K562 (cell line): ENCODE results near the gene DRD3. TPM values are rescaled to one million over a fixed set of nuclear protein-coding genes. Genes with fewer than 3 reads are reported as not detected.

Source experiments
- ATAC-seq: fragments of 200-7000 bp; cut with Tn5 transposase; 3 replicates; pipeline ENCODE4 v1.9.1; 2020; ENCODE audit warnings: moderate library complexity
- BruUV-seq: library from RNA; stranded (reverse); fragments of 400-500 nt; replicated peaks from 2 replicates; lab custom pipeline; 2021; lab: Mats Ljungman, UMichigan
- CTCF ChIA-PET: fragments of 300-600 bp; formaldehyde crosslinking; extraction: SDS; loops from one replicate; lab custom pipeline; 2021; ENCODE audit warnings: low intra/inter-chr PET ratio; lab: Yijun Ruan, JAX
- POLR2A ChIA-PET: fragments of 300-600, 350-650 bp; sonication (Branson Sonifier 250); formaldehyde crosslinking; extraction: SDS; loops from one replicate; lab custom pipeline; 2021; ENCODE audit warnings: antibody characterized with exemption, inconsistent platforms; lab: Yijun Ruan, JAX
- DNase-seq, 4 experiments: peaks; one replicate each; pipeline versions ENCODE4 v3.0.0 to v3.0.0-alpha.2; 2011 to 2018; ENCODE audit warnings: low spot score in 3 of 4, mixed read lengths in 3 of 4; ENCODE audit errors: extremely low read depth in 1 of 4
- FAIRE-seq: peaks from 2 replicates; lab custom pipeline; 2011; peaks lifted over from hg19 to GRCh38; lab: Jason Lieb, UNC
- H2AFZ ChIP-seq: 2 replicates; pipeline ENCODE4 v1.6.0; 2011; ENCODE audit warnings: low read depth, low read length, control low read depth, inconsistent platforms
- H3K27ac ChIP-seq: fragments of 200-600 bp; 3 replicates; pipeline ENCODE4 v1.8.0; 2011; ENCODE audit warnings: low read depth, mild to moderate bottlenecking, control low read depth, inconsistent platforms, low read length, moderate library complexity, mixed read lengths; ENCODE audit errors: extremely low read depth
- H3K27me3 ChIP-seq, 2 experiments: fragments of 300-600 bp in 1 of 2; 2 replicates in 1 of 2; 3 replicates in 1 of 2; pipeline versions ENCODE4 v1.6.0 to v1.8.0; 2011; ENCODE audit warnings: inconsistent platforms in 2 of 2, low read length in 2 of 2, mild to moderate bottlenecking in 1 of 2, mixed read lengths in 1 of 2, moderate library complexity in 1 of 2; ENCODE audit not compliant: control insufficient read depth in 2 of 2, insufficient read depth in 2 of 2
- H3K36me3 ChIP-seq: fragments of 300-600 bp; 3 replicates; pipeline ENCODE4 v1.8.0; 2011; ENCODE audit warnings: mild to moderate bottlenecking, low read length, inconsistent platforms; ENCODE audit not compliant: control insufficient read depth, insufficient read depth
- H3K4me1 ChIP-seq, 2 experiments: fragments of 200-600 bp in 1 of 2; replicated peaks in 1 of 2; 2 replicates in 1 of 2; 3 replicates in 1 of 2; pipeline versions ENCODE4 v1.5.1 to v1.8.0; 2011; ENCODE audit warnings: inconsistent platforms in 2 of 2, low read length in 2 of 2, mild to moderate bottlenecking in 1 of 2, mixed read lengths in 1 of 2, moderate library complexity in 1 of 2; ENCODE audit not compliant: control insufficient read depth in 2 of 2, insufficient read depth in 2 of 2
- H3K4me2 ChIP-seq: 2 replicates; pipeline ENCODE4 v1.6.1; 2011; ENCODE audit warnings: low read length, control low read depth, inconsistent platforms, mixed read lengths; ENCODE audit not compliant: insufficient read depth
- H3K4me3 ChIP-seq: fragments of 200-600 bp; sonication (generic), shearing (Covaris generic); 2 replicates; pipeline ENCODE4 v1.5.1; 2016; ENCODE audit warnings: control low read depth, inconsistent platforms
- H3K79me2 ChIP-seq: fragments of 200-600 bp; 3 replicates; pipeline ENCODE4 v1.8.0; 2011; ENCODE audit warnings: low read length, inconsistent platforms; ENCODE audit not compliant: control insufficient read depth, insufficient read depth
- H3K9ac ChIP-seq, 2 experiments: 2 replicates each; pipeline versions ENCODE4 v1.6.0 to v1.6.1; 2011; ENCODE audit warnings: low read depth in 2 of 2, low read length in 2 of 2, control low read depth in 1 of 2, inconsistent platforms in 1 of 2, mild to moderate bottlenecking in 1 of 2, mixed read lengths in 1 of 2; ENCODE audit not compliant: insufficient read depth in 1 of 2
- H3K9me1 ChIP-seq: one replicate; pipeline ENCODE4 v1.6.0; 2011; ENCODE audit warnings: inconsistent platforms, mild to moderate bottlenecking, low read length, moderate library complexity; ENCODE audit not compliant: control insufficient read depth, insufficient read depth
- H3K9me3 ChIP-seq: replicated peaks from 2 replicates; pipeline ENCODE4 v1.5.1; 2011; ENCODE audit warnings: low read depth, low read length, inconsistent platforms; ENCODE audit not compliant: control insufficient read depth, insufficient read depth
- H4K20me1 ChIP-seq: replicated peaks from 2 replicates; pipeline ENCODE4 v1.6.1; 2011; ENCODE audit warnings: low read length, inconsistent platforms, mixed read lengths; ENCODE audit not compliant: control insufficient read depth, insufficient read depth
- BACH1 ChIP-seq: fragments of 200-800 bp; sonication (Bioruptor generic); IDR thresholded peaks from 2 replicates; pipeline ENCODE4 v1.6.1; 2016; ENCODE audit warnings: missing genetic modification characterization, missing compliant biosample characterization
- BRF1 ChIP-seq: IDR thresholded peaks from 3 replicates; pipeline ENCODE4 v1.6.1; 2011; ENCODE audit warnings: borderline replicate concordance, mild to moderate bottlenecking; ENCODE audit not compliant: insufficient read length; ENCODE audit errors: extremely low read depth
- ELF1 ChIP-seq: fragments of 200-800 bp; sonication (Bioruptor generic); IDR thresholded peaks from 2 replicates; pipeline ENCODE4 v1.6.1; 2016; ENCODE audit warnings: missing genetic modification characterization, missing compliant biosample characterization
- NCOA2 ChIP-seq, 2 experiments: fragments of 450-650 bp; IDR thresholded peaks; 2 replicates each; pipeline ENCODE4 v1.6.1; 2018; ENCODE audit warnings: mild to moderate bottlenecking in 2 of 2, moderate library complexity in 1 of 2; ENCODE audit not compliant: partially characterized antibody in 2 of 2
- NEUROD1 ChIP-seq: fragments of 150-350 bp; IDR thresholded peaks from 2 replicates; pipeline ENCODE4 v1.6.1; 2014; ENCODE audit warnings: borderline replicate concordance, low read length, low read depth; ENCODE audit not compliant: partially characterized antibody
- POLR3A ChIP-seq: IDR thresholded peaks from 2 replicates; pipeline ENCODE4 v1.6.1; 2011; ENCODE audit warnings: borderline replicate concordance, mild to moderate bottlenecking, moderate library complexity; ENCODE audit not compliant: insufficient read length, insufficient read depth; ENCODE audit errors: extremely low read depth
- RBM15 ChIP-seq: fragments of 200-400 bp; formaldehyde crosslinking; IDR thresholded peaks from 2 replicates; pipeline ENCODE4 v1.6.1; 2018; ENCODE audit warnings: mild to moderate bottlenecking, low read length, moderate library complexity; ENCODE audit not compliant: insufficient read depth
- TRIM28 ChIP-seq: fragments of 450-650 bp; IDR thresholded peaks from 2 replicates; pipeline ENCODE4 v1.6.1; 2017
- ZNF318 ChIP-seq, 2 experiments: fragments of 450-650 bp; IDR thresholded peaks; 2 replicates each; pipeline ENCODE4 v1.6.1; 2016; ENCODE audit warnings: mild to moderate bottlenecking in 2 of 2, borderline replicate concordance in 1 of 2, low read depth in 1 of 2, moderate library complexity in 1 of 2
- ZNF431 ChIP-seq: sonication (generic); formaldehyde crosslinking; IDR thresholded peaks from 2 replicates; pipeline ENCODE4 v1.8.0; 2022; ENCODE audit warnings: mild to moderate bottlenecking, missing genetic modification reagents
- ZZZ3 ChIP-seq: fragments of 450-650 bp; IDR thresholded peaks from 2 replicates; pipeline ENCODE4 v1.6.1; 2016; ENCODE audit warnings: antibody characterized with exemption, mild to moderate bottlenecking, moderate library complexity
- WGBS: fragments of 100-300 bp; shearing (Covaris generic); methylation state at CpG from one replicate; pipeline ENCODE4 v1.1.6; 2016; ENCODE audit warnings: low coverage, mixed read lengths; ENCODE audit not compliant: insufficient coverage; ENCODE audit errors: missing lambda C conversion rate; 5-methylcytosine and 5-hydroxymethylcytosine counted together
- in situ Hi-C: fragments of 300-500 bp; cut with MboI; formaldehyde crosslinking; loops from 4 replicates; pipeline ENCODE4 v1.15.0; 2018; ENCODE audit warnings: inconsistent platforms, mixed read lengths
- intact Hi-C: fragments of 100-400 bp; cut with micrococcal nuclease; formaldehyde crosslinking; loops from 2 replicates; pipeline ENCODE4 v1.14.2; 2022
- polyA plus RNA-seq, 8 experiments: library from polyadenylated mRNA; depleted of rRNA in 4 of 8; stranded (reverse) in 5 of 8; unstranded in 3 of 8; fragments of >200 nt; fragmentation: Nextera tagmentation in 2 of 8; fragmentation: Illumina TruSeq in 1 of 8; extraction: Ambion mirVana in 2 of 8; extraction: Trizol in 1 of 8; gene quantifications; 2 replicates each; pipeline versions ENCODE4 v1.2.1 to v1.2.3, GENCODE V29; 2011 to 2014; ENCODE audit warnings: inconsistent platforms in 1 of 8, missing spikeins in 1 of 8
- total RNA-seq, 7 experiments: library from RNA; depleted of rRNA in 6 of 7; stranded (reverse); fragments of >200 nt in 6 of 7; fragmentation: Illumina TruSeq in 2 of 7; extraction: Trizol in 2 of 7; gene quantifications; 2 replicates each; pipeline versions ENCODE4 v1.2.1 to v1.2.3, GENCODE V29; 2011 to 2021; ENCODE audit warnings: low replicate concordance in 1 of 7
- TF ChIP-seq, protein P1 (sequence below): IDR thresholded peaks from 2 replicates; pipeline ENCODE4 v1.6.1; 2012; ENCODE audit warnings: low read depth, low read length, improper control_type of control experiment, borderline replicate concordance

DRD3 gene
- total and polyA plus RNA-seq, 9 of the 15 experiments (the other 6 are each of a cell fraction or from before 2014, with no cell fraction given): not detected

GRCh38 chr3:114171677-114172076, 7.2 kb downstream of the DRD3 start (continued):
- no peak for TF ChIP-seq BRF1
- no peak for TF ChIP-seq NEUROD1
- no peak for TF ChIP-seq TRIM28
- TF ChIP-seq, protein P1, sequence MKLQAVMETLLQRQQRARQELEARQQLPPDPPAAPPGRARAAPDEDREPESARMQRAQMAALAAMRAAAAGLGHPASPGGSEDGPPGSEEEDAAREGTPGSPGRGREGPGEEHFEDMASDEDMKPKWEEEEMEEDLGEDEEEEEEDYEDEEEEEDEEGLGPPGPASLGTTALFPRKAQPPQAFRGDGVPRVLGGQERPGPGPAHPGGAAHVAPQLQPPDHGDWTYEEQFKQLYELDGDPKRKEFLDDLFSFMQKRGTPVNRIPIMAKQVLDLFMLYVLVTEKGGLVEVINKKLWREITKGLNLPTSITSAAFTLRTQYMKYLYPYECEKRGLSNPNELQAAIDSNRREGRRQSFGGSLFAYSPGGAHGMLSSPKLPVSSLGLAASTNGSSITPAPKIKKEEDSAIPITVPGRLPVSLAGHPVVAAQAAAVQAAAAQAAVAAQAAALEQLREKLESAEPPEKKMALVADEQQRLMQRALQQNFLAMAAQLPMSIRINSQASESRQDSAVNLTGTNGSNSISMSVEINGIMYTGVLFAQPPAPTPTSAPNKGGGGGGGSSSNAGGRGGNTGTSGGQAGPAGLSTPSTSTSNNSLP: no peak
- TF ChIP-seq, all 486 proteins: peak for 0

- H4K20me1 ChIP-seq: no peaks in the 10 kb centered on the region
- H3K4me1 ChIP-seq: no peaks in the 10 kb centered on the region
- H3K4me2 ChIP-seq: no peak overlapping the region
- no TSS peak for BruUV-seq
- ATAC-seq: no peak
- in situ Hi-C loops: no loop called here
- no peak for FAIRE-seq
- no peak for DNase-seq
- no peaks in the 10 kb centered on the region for H3K79me2 ChIP-seq
- 0% methylated on average over 2 of the region's 2 CpGs for WGBS
- H3K36me3 ChIP-seq: no peaks in the 10 kb centered on the region
- H3K27ac ChIP-seq: no peak overlapping the region
- H3K9me1 ChIP-seq: no peaks in the 10 kb centered on the region
- H2AFZ ChIP-seq: no peak overlapping the region
- ChIA-PET CTCF (no interaction called here), POLR2A (interaction anchor here (1.3 kb wide), 1 partner anchor 13 kb away, joined by 3 read pairs; no protein-coding TSS in a partner anchor)
- H3K4me3 ChIP-seq: no peak overlapping the region
- intact Hi-C loops: no loop called here
- no peaks in the 10 kb centered on the region for H3K9me3 ChIP-seq
- H3K27me3 ChIP-seq: no peaks in the 10 kb centered on the region
- H3K9ac ChIP-seq: no peak overlapping the region
- TF ChIP-seq POLR3A (no peak), ZNF318 (IDR thresholded peaks at IDR 0.05; ENCODE audit: borderline replicate concordance in 1 of 2, low read depth in 1 of 2) (no peak), ZZZ3 (no peak), NCOA2 (IDR thresholded peaks at IDR 0.05; ENCODE audit: partially characterized antibody in 2 of 2) (no peak), ELF1 (tag) (no peak), RBM15 (no peak), ZNF431 (CRISPR knock-in tag) (no peak), BACH1 (tag) (no peak)
These were observed 10.7 kb downstream of the DRD3 start for GRCh38 chr3:114168150-114168549.
